Panc1 (cell line): ENCODE data around the gene SH2D2A.

Source experiments
- CTCF ChIP-seq: fragments of 450-650 bp; IDR thresholded peaks from 2 replicates; pipeline ENCODE4 v1.5.1; 2017; ENCODE audit warnings: mild to moderate bottlenecking
- POLR2AphosphoS5 ChIP-seq: IDR thresholded peaks from 2 replicates; pipeline ENCODE4 v1.6.1; 2012; ENCODE audit warnings: mild to moderate bottlenecking, low read depth, low read length, moderate library complexity
- SIN3A ChIP-seq: IDR thresholded peaks from 2 replicates; pipeline ENCODE4 v1.6.1; 2012; ENCODE audit warnings: low read depth, mild to moderate bottlenecking, low read length, moderate library complexity, borderline replicate concordance; ENCODE audit not compliant: insufficient read depth
- TF ChIP-seq, protein P1 (sequence below), 2 experiments: IDR thresholded peaks; 2 replicates each; pipeline ENCODE4 v1.6.1; 2011 to 2012; ENCODE audit warnings: low read depth in 2 of 2, control low read depth in 1 of 2, low read length in 1 of 2, mild to moderate bottlenecking in 1 of 2, moderate library complexity in 1 of 2; ENCODE audit not compliant: insufficient read depth in 1 of 2

DNA sequence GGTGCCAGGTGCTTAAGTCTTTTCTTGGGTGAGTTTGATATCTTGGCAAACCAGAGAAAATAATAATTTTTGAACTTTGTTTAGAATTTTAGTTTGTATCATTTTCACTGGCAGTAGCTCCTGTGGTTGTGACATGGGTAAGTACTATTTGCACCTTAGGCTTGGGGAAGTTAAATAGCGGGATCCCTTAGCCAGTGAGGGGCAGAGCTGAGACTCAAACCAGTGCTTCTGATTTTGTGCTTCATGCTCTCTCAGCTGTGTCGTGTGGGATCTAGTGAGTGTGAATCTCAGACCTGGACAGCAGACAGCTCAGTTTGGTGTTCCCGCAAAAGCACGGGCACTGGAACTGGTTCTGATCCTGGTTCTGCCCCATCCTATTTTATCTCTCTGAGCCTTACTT is 39.7 kb downstream of the SH2D2A start:
- TF ChIP-seq CTCF (no peak), SIN3A (no peak), POLR2AphosphoS5 (no peak)
- TF ChIP-seq, protein P1, sequence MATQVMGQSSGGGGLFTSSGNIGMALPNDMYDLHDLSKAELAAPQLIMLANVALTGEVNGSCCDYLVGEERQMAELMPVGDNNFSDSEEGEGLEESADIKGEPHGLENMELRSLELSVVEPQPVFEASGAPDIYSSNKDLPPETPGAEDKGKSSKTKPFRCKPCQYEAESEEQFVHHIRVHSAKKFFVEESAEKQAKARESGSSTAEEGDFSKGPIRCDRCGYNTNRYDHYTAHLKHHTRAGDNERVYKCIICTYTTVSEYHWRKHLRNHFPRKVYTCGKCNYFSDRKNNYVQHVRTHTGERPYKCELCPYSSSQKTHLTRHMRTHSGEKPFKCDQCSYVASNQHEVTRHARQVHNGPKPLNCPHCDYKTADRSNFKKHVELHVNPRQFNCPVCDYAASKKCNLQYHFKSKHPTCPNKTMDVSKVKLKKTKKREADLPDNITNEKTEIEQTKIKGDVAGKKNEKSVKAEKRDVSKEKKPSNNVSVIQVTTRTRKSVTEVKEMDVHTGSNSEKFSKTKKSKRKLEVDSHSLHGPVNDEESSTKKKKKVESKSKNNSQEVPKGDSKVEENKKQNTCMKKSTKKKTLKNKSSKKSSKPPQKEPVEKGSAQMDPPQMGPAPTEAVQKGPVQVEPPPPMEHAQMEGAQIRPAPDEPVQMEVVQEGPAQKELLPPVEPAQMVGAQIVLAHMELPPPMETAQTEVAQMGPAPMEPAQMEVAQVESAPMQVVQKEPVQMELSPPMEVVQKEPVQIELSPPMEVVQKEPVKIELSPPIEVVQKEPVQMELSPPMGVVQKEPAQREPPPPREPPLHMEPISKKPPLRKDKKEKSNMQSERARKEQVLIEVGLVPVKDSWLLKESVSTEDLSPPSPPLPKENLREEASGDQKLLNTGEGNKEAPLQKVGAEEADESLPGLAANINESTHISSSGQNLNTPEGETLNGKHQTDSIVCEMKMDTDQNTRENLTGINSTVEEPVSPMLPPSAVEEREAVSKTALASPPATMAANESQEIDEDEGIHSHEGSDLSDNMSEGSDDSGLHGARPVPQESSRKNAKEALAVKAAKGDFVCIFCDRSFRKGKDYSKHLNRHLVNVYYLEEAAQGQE (IDR thresholded peaks at IDR 0.05; ENCODE audit: insufficient read depth in 1 of 2, low read depth in 2 of 2, low read length in 1 of 2), result no peak
